ENCODE measurements around the gene PCDHA1. TPM values are rescaled to one million over a fixed set of nuclear protein-coding genes. Genes with fewer than 3 reads are reported as not detected.

PCDHA1 gene
- total and polyA plus RNA-seq, 9 of the 15 experiments (the other 6 are each of a cell fraction or from before 2014, with no cell fraction given), result not detected

DNA sequence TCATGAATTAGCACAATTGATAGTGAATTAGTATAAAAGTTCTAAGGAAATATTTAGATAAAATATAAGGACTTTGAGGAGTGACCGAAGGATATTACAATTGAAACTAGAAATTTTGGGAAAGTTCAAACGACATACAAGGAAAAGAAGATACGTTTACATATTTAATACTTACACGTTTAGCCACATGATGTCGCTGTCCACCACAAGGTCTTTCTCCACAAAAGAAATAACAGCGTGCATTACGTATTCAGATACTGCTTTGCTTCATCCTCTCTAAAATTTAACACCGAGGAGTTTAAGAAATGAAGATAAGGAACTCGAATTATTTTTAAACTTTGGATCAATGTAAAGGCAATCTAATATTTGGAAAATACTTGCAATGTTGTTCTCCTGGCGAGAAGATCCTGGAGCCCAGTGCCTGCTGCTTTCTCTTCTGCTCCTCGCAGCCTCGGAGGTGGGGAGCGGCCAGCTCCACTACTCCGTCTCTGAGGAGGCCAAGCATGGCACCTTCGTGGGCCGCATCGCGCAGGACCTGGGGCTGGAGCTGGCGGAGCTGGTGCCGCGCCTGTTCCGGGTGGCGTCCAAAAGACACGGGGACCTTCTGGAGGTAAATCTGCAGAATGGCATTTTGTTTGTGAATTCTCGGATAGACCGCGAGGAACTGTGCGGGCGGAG, 15.0 kb downstream of the PCDHA1 start, which contains the start of gene PCDHA3:
Gene PCDHA3, plus strand, starts transcription at position 242 of the 678 bp plus-strand sequence.
- POLR2A ChIA-PET, result no interaction called here
- Histone ChIP-seq H3K4me3 (no peak within 1 kb of the TSS), H3K9me3 (replicated peaks; ENCODE audit: control insufficient read depth, insufficient read depth, low read depth, low read length) (no peaks in the 10 kb centered on the region), H3K79me2 (ENCODE audit: control insufficient read depth, insufficient read depth, low read length) (no peaks in the 10 kb centered on the region), H3K9ac (ENCODE audit: insufficient read depth in 1 of 2, low read depth in 2 of 2, low read length in 2 of 2) (no peak within 1 kb of the TSS), H3K4me2 (ENCODE audit: insufficient read depth, low read length) (no peak within 1 kb of the TSS), H3K27me3 (ENCODE audit: control insufficient read depth in 2 of 2, insufficient read depth in 2 of 2, low read length in 2 of 2) (no peaks in the 10 kb centered on the region), H3K4me1 (replicated peaks in 1 of 2; ENCODE audit: control insufficient read depth in 2 of 2, insufficient read depth in 2 of 2, low read length in 2 of 2) (peaks cover 0 to 7% of the 10 kb centered on the region in 2 experiments; a peak in 1 of 5 replicates), H3K9me1 (ENCODE audit: control insufficient read depth, insufficient read depth, low read length) (no peaks in the 10 kb centered on the region), H2AFZ (ENCODE audit: low read depth, low read length) (no peak within 1 kb of the TSS), H3K36me3 (ENCODE audit: control insufficient read depth, insufficient read depth, low read length) (no peaks in the 10 kb centered on the region), H3K27ac (ENCODE audit: extremely low read depth, low read depth, low read length) (no peak within 1 kb of the TSS), H4K20me1 (replicated peaks; ENCODE audit: control insufficient read depth, insufficient read depth, low read length) (no peaks in the 10 kb centered on the region)
- intact Hi-C loops (cut with micrococcal nuclease), result no loop called here
- TF ChIP-seq CSDE1 (IDR thresholded peaks at IDR 0.05), result no peak
- TF ChIP-seq ELF2 (CRISPR knock-in tag; IDR thresholded peaks at IDR 0.05), result no peak
- TF ChIP-seq, protein P1, sequence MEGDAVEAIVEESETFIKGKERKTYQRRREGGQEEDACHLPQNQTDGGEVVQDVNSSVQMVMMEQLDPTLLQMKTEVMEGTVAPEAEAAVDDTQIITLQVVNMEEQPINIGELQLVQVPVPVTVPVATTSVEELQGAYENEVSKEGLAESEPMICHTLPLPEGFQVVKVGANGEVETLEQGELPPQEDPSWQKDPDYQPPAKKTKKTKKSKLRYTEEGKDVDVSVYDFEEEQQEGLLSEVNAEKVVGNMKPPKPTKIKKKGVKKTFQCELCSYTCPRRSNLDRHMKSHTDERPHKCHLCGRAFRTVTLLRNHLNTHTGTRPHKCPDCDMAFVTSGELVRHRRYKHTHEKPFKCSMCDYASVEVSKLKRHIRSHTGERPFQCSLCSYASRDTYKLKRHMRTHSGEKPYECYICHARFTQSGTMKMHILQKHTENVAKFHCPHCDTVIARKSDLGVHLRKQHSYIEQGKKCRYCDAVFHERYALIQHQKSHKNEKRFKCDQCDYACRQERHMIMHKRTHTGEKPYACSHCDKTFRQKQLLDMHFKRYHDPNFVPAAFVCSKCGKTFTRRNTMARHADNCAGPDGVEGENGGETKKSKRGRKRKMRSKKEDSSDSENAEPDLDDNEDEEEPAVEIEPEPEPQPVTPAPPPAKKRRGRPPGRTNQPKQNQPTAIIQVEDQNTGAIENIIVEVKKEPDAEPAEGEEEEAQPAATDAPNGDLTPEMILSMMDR (IDR thresholded peaks at IDR 0.05 in 2 of 3, conservative IDR thresholded peaks at IDR 0.05 in 1 of 3; ENCODE audit: insufficient read depth in 2 of 3, low read depth in 1 of 3, low read length in 3 of 3), result peak; percentile 17 to 35 (median 32); a peak in 3 of 6 replicates
- CTCF ChIA-PET (ENCODE audit: low intra/inter-chr PET ratio), result interaction anchor here (0.7 kb wide), 1 partner anchor 441 kb away, joined by 3 read pairs; no protein-coding TSS in a partner anchor
- ATAC-seq (no peak), DNase-seq (ENCODE audit: extremely low read depth in 1 of 4, low spot score in 3 of 4) (peak in 1 of 4 experiments; percentile 6), FAIRE-seq (no peak)
- BruUV-seq (replicated peaks), result no TSS peak
- WGBS (ENCODE audit: insufficient coverage, low coverage, missing lambda C conversion rate), result 41% methylated on average over 28 of the region's 29 CpGs
- in situ Hi-C loops (cut with MboI), result no loop called here

Data from K562 (cell line).